Measurements from ENCODE around the gene CTSA. TPM values are rescaled to one million over a fixed set of nuclear protein-coding genes. Genes with fewer than 3 reads are reported as not detected.
"Not testable (repeated sequence)": the region's sequence is repeated elsewhere in the genome, so short reads cannot be mapped to it uniquely, and the experiment has no call there.

Gene CTSA
- total RNA-seq, 6 donors from 2014 or later, result 109 to 176 (median 155) TPM

DNA sequence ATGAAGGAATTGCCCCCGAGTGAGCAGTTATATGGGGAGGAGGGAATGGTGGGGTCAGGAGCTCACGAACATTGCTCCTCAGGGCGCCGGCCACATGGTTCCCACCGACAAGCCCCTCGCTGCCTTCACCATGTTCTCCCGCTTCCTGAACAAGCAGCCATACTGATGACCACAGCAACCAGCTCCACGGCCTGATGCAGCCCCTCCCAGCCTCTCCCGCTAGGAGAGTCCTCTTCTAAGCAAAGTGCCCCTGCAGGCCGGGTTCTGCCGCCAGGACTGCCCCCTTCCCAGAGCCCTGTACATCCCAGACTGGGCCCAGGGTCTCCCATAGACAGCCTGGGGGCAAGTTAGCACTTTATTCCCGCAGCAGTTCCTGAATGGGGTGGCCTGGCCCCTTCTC lies 7.2 kb downstream of the CTSA start:
- peaks cover 22 to 79% (median 59%) of the 10 kb centered on the region in 4 donors for H3K36me3 ChIP-seq
- H3K9me3 ChIP-seq, result no peaks in the 10 kb centered on the region
- ATAC-seq (ENCODE audit: low FRiP score in 2 of 2), result no peak
- no peaks in the 10 kb centered on the region for H3K27me3 ChIP-seq
- H3K27ac ChIP-seq, result no peak overlapping the region
- WGBS, 2 donors, result 83 to 85% methylated on average over 8 to 12 of the region's 12 CpGs
- peaks cover 0 to 3% (median under 1%) of the 10 kb centered on the region in 4 donors for H3K4me1 ChIP-seq
- TF ChIP-seq POLR2A (IDR thresholded peaks at IDR 0.05), result no peak
- TF ChIP-seq EP300 (IDR thresholded peaks at IDR 0.05), result no peak
- no peak for TF ChIP-seq CTCF (IDR thresholded peaks at IDR 0.05)
- TF ChIP-seq POLR2AphosphoS5 (IDR thresholded peaks at IDR 0.05), result no peak
- H3K4me3 ChIP-seq, result no peak overlapping the region
- DNase-seq, result no peak

GRCh38 chr20:45899046-45899835 lies 8.1 kb downstream of the CTSA start:
- H3K27me3 ChIP-seq, result no peaks in the 10 kb centered on the region
- peaks cover 17 to 71% (median 52%) of the 10 kb centered on the region in 4 donors for H3K36me3 ChIP-seq
- no peak for DNase-seq
- H3K4me1 ChIP-seq, result no peaks in the 10 kb centered on the region
- 83 to 96% methylated on average over 8 to 13 of the region's 13 CpGs for WGBS, 2 donors
- H3K27ac ChIP-seq, result no peak overlapping the region
- no peaks in the 10 kb centered on the region for H3K9me3 ChIP-seq
- no peak overlapping the region for H3K4me3 ChIP-seq
- TF ChIP-seq CTCF (IDR thresholded peaks at IDR 0.05) (no peak), POLR2A (IDR thresholded peaks at IDR 0.05) (peak in 1 of 4 donors; percentile 6)
- ATAC-seq (ENCODE audit: low FRiP score in 2 of 2), result no peak

DNA sequence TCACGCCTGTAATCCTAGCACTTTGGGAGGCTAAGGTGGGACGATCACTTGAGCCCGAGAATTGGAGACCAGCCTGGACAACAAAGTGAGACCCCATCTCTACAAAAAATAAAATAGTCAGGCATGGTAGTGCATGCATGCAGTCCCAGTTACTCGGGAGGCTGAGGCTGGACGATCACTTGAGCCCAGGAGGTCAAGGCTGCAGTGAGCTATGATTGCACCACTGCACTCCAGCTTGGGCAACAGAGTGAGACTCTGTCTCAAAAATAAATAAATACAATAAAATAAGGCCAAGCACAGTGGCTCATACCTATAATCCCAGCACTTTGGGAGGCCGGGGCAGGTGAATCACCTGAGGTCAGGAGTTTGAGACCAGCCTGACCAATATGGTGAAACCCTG lies 10.2 kb downstream of the CTSA start:
- not testable (repeated sequence) for H3K4me3 ChIP-seq; DNase-seq; ATAC-seq (ENCODE audit: low FRiP score in 2 of 2); H3K27me3 ChIP-seq; H3K27ac ChIP-seq; H3K4me1 ChIP-seq; H3K9me3 ChIP-seq
- WGBS, 2 donors, result 92 to 95% methylated on average over 6 of the region's 6 CpGs
- H3K36me3 ChIP-seq, result peaks cover 11 to 64% (median 31%) of the 10 kb centered on the region in 4 donors

- H3K36me3 ChIP-seq, result peaks cover 5 to 55% (median 22%) of the 10 kb centered on the region in 4 donors
- no peak for ATAC-seq (ENCODE audit: low FRiP score in 2 of 2)
Measured at GRCh38 chr20:45902199-45902701, 11.1 kb downstream of the CTSA start.

GRCh38 chr20:45904583-45905504 lies 13.7 kb downstream of the CTSA start:
- ATAC-seq (ENCODE audit: low FRiP score in 2 of 2) (no peak), DNase-seq (no peak)
- H3K36me3 ChIP-seq, result peaks cover 0 to 30% (median 3%) of the 10 kb centered on the region in 4 donors
- H3K27ac ChIP-seq, result no peak overlapping the region
- H3K4me3 ChIP-seq, result no peak overlapping the region
- TF ChIP-seq POLR2A (IDR thresholded peaks at IDR 0.05) (no peak), POLR2AphosphoS5 (IDR thresholded peaks at IDR 0.05) (no peak), EP300 (IDR thresholded peaks at IDR 0.05) (no peak), CTCF (IDR thresholded peaks at IDR 0.05) (no peak)
- 82 to 84% methylated on average over 12 to 16 of the region's 16 CpGs for WGBS, 2 donors
- peaks cover 0 to 7% (median 2%) of the 10 kb centered on the region in 4 donors for H3K4me1 ChIP-seq
- H3K9me3 ChIP-seq, result no peaks in the 10 kb centered on the region
- no peaks in the 10 kb centered on the region for H3K27me3 ChIP-seq

More at GRCh38 chr20:45902199-45902701, 11.1 kb downstream of the CTSA start:
- 92 to 97% methylated on average over 10 to 14 of the region's 14 CpGs for WGBS, 2 donors
- DNase-seq, result no peak
- no peak for TF ChIP-seq POLR2A (IDR thresholded peaks at IDR 0.05)
- Histone ChIP-seq H3K4me3 (no peak overlapping the region), H3K27me3 (no peaks in the 10 kb centered on the region), H3K9me3 (no peaks in the 10 kb centered on the region), H3K27ac (no peak overlapping the region), H3K4me1 (no peaks in the 10 kb centered on the region)

All from upper lobe of left lung (tissue), 6 donors.